Ecto neural progenitor cell (in vitro differentiated cells): ENCODE measurements around the gene SDK1.

Experiments
- DNase-seq: peaks from one replicate; pipeline ENCODE4 v3.0.0-alpha.2; 2018; ENCODE audit warnings: low spot score

SDK1 gene

GRCh38 chr7:3459111-3459510 lies 158.1 kb downstream of the SDK1 start:
- no peak for DNase-seq

GRCh38 chr7:3461923-3462322 lies 160.9 kb downstream of the SDK1 start:
- no peak for DNase-seq

DNA sequence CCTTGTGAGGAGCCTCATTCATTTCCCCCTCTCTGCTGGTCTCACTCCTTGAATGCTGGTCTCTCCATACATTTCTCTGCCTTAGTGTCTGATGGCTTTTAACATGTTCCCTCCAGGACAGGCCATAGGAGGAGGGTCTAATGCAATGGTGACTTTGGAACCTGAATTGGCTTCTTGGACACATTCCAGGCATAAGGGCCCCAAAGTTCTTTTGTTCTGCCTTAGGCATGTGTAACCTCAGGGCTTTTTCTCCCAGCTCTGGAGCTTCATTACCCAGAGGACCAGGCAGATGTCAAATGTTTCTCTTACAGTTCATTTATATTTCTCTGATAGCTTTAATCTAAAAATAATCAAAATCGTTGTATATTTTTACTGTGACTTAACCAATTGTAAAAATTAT lies 162.6 kb downstream of the SDK1 start:
- DNase-seq, result no peak

GRCh38 chr7:3464900-3465622 lies 164.0 kb downstream of the SDK1 start:
- no peak for DNase-seq

DNA sequence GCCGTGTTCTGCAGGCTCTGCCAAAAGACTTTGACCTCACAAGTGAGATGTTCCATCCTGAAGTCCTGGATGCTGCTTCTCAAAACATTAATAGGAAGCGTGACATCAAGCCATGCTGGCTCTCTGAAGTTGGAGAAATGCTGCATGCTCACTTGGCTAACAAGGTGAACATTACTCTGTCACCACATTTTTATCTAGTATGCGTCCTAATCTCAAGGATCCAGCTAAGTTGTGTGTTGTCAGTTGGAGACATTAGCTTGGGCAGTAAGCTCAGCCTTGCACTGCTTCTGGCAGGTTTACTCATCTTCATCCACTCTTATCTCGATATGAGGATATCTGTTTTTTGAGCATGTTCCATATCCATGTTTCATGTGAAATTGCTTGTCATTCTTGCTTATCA lies 165.2 kb downstream of the SDK1 start:
- no peak for DNase-seq

- no peak for DNase-seq
These were observed 168.6 kb downstream of the SDK1 start for GRCh38 chr7:3469641-3470040.

- no peak for DNase-seq
These were observed 179.1 kb downstream of the SDK1 start for GRCh38 chr7:3480197-3480596.

DNA sequence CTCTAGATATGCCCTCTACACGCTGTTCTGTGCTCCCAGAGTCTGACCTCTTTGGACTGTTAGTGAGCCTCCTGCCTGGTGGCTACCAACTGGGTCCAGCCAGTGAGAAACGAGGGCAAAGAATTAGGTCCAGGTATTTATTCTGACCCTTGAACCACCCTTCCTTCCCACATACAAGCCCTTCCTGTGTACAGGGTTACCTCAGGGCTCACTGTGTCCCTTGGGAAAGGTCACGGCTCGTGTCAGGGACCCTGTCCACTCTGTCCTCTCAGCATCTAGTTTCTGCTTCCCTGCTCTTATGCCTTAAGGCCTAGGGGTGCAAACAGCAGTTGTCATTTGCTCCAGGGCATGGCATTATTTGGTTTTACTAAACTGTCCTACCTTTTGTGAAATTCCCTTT lies 180.4 kb downstream of the SDK1 start:
- no peak for DNase-seq

DNA sequence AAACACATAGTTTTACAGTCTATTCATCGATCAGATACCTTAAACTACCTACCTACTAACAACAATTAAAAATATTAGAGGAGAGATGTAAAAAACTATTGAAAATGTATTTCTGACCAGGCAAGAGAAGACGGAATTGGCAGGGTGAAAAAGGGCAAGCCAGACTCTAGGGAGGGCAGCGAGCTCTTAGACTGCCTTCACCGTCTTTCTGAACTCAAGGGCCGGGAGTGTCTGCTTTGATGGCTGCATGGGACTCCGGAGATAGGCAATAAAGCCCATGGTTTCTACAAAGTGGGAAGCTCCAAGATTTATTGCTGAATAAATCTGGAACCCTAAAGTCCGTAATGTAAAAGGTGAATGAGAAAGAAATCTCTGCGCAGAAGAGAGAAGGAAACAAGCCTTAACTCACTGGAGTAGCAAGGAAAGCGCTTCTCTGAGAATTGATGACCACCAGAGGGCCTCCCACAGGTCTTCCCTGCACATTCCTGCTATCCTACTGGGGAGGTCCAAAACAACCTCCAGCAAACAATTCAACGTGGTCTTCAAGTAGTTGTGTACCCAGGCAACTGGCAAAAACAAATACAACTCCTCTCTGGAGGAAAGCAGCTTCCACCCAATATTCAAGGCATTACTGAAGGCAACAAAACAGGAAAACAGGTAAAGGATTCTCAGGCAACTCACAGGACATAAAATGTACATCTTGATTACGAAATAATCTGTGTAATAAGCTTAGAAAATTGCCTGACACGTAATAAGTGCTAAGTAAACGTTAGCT lies 181.3 kb downstream of the SDK1 start:
- DNase-seq, result peak; percentile 64

- DNase-seq, result no peak
These were observed 185.8 kb downstream of the SDK1 start for GRCh38 chr7:3486841-3487240.

- no peak for DNase-seq
These were observed 187.8 kb downstream of the SDK1 start for GRCh38 chr7:3488829-3489228.

- DNase-seq, result no peak
These were observed 192.4 kb downstream of the SDK1 start for GRCh38 chr7:3493499-3493898.

GRCh38 chr7:3494947-3495346 lies 193.9 kb downstream of the SDK1 start:
- DNase-seq, result no peak

DNA sequence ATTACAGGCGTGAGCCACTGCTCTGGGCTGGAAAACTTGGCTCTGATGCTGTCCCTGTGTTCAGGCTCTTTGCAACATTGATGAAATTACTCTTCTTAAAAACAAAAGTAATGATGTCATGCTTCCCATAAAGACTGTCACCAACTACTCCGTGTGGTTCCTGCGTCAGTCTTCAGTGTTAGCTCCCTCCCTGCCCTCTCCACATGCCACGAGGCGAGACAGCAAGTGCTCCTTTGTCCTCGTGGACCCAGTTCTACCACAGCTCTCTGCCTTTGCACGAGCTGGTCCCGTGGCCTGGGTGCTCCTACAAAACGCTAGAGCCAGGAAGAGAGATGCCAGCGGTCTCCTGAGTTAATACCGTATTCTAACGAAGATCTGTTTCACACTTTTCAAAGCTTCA lies 194.5 kb downstream of the SDK1 start:
- DNase-seq, result no peak

DNA sequence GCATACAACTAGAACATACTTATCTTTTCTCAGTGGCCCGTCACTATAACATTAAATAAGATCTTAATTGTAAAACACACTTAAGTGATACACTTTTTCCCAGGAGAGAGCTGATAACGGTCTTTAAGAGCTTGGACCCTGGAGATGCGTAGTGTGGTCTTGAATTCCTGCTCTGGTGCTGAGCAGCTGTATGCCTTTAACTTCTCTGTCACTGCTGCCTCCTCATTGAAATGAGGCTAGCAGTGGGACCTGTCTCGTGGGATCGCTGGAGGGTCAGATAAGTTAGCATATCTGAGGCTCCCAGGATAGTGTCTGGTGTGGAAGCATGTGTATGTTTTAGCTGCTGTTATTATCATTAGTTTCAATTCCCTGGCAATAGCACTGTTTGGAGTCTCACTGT lies 194.9 kb downstream of the SDK1 start:
- no peak for DNase-seq

GRCh38 chr7:3497796-3498195 lies 196.7 kb downstream of the SDK1 start:
- no peak for DNase-seq

DNA sequence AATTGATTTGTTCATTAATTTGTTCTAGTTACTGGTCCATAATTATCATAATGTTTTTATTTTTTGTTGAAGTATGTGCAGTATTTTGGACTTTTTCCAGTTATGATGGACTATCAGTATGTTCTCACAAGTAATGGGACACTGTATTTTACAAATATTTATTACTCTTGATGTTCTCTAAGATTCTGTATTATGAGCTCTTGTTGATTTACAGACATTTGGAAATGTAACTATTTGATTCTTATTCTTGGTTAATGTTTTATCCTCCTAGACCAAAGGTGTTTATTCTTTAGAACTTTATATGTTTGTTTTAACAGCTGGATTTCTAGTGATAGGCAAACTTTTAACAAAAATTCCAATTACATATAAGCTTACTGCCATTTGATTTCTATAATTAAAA lies 200.6 kb downstream of the SDK1 start:
- DNase-seq, result no peak

DNA sequence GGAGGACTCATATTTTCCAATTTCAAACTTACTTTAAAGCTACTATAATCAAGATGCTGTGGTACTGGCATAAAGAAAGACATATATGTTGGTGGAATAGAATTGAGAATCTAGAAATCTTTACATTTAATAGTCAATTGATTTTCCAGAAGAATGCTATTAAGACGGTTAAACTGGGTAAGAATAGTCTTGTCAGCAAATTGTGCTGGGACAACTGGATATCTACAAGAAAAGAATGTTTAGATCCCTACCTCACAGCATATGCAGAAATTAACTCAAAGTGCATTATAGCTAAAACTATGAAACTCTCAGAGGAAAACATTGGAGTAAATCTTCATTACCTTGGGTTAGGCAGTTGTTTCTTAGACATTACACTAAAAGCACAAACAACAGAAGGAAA lies 203.3 kb downstream of the SDK1 start:
- no peak for DNase-seq

- DNase-seq, result no peak
These were observed 209.3 kb downstream of the SDK1 start for GRCh38 chr7:3510101-3511020.

DNA sequence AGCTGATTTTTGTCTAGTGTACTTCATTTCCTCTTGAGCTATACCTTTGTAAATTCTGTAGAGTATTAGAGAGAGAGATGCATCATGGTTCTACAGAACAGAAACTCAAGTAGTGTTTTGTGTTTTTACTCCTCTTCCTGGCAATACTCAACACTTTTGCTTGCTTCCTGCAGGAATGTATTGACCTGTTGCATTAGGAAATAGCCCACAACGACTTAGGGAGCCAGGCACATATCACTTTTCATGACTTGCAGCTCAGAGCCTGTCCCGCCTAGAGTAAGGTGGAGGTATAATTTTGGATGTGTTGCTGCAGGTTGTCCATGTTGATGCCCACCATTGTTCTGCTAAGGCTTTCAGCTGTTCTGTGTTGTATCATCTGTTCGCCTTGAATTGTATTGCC lies 216.3 kb downstream of the SDK1 start:
- DNase-seq, result no peak

DNA sequence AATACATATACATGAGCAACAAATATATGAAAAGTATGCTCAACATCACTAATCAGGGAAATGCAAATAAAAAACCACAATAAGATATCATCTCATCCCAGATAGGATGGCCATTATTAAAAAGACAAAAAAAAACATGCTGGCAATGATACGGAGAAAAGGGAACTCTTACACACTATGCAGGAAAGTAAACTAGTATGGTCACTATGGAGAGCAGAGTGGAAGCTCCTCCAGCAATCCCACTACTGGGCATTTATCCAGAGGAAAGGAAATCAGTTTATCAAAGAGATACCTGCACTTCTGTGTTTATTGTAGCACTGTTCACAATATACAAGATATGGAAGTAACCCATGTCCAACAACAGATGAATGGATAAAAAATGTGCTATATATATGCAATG lies 217.5 kb downstream of the SDK1 start:
- no peak for DNase-seq

DNA sequence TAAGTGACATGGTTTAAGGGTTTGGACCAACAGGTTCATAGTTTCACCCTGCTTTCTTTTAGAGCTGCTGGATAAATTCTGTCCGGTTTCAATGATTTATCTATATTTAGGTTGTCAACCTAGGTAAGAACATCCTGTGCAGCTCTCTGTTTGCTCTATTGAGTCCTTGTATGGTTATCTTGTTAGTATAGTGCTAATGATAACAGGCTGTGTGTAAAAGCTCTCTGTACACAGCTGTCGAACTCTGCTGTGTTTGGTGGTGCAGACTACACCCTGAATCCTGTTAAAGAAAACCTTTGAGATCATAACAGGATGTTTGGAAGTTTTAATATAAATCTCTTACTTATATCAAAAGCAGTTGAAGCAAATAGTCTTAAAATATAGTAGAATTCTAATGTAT lies 219.2 kb downstream of the SDK1 start:
- DNase-seq, result no peak
